HepG2 (cell line): ENCODE data around the gene NODAL. TPM values are rescaled to one million over a fixed set of nuclear protein-coding genes. Genes with fewer than 3 reads are reported as not detected.
A peak's percentile ranks its signal among the peaks of the same experiment; 100 is the strongest.

Experiments used
- ATAC-seq: fragments of 200-7000 bp; cut with Tn5 transposase; 3 replicates; pipeline ENCODE4 v1.9.1; 2020; ENCODE audit warnings: mild to moderate bottlenecking, moderate library complexity
- Bru-seq: library from RNA; stranded (reverse); fragments of 400-500 nt; gene quantifications from one replicate; lab custom pipeline; 2021; lab: Mats Ljungman, UMichigan
- BruChase-seq, 2 experiments: library from RNA; stranded (reverse); fragments of 400-500 nt; gene quantifications; one replicate each; lab custom pipeline; 2021; lab: Mats Ljungman, UMichigan
- BruUV-seq: library from RNA; stranded (reverse); fragments of 400-500 nt; replicated peaks from 2 replicates; lab custom pipeline; 2021; lab: Mats Ljungman, UMichigan
- CTCF ChIA-PET: fragments of 300-600 bp; formaldehyde crosslinking; extraction: SDS; loops from one replicate; lab custom pipeline; 2021; ENCODE audit warnings: low total read pairs, inconsistent platforms, low intra/inter-chr PET ratio; lab: Yijun Ruan, JAX
- POLR2A ChIA-PET: fragments of 350-600 bp; sonication (Branson Sonifier 250); formaldehyde crosslinking; loops from one replicate; lab custom pipeline; 2020; ENCODE audit warnings: antibody characterized with exemption, inconsistent platforms; lab: Yijun Ruan, JAX
- DNase-seq: peaks from one replicate; pipeline ENCODE4 v3.0.0-alpha.2; 2015; ENCODE audit warnings: low spot score
- FAIRE-seq: peaks from 3 replicates; lab custom pipeline; 2011; peaks lifted over from hg19 to GRCh38; lab: Jason Lieb, UNC
- H2AFZ ChIP-seq: one replicate; pipeline ENCODE4 v1.6.1; 2011; ENCODE audit warnings: low read length, inconsistent platforms
- H3K27ac ChIP-seq: fragments of 300-600 bp; 3 replicates; pipeline ENCODE4 v1.8.0; 2011; ENCODE audit warnings: mixed run types, mild to moderate bottlenecking, mixed read lengths, low read length, inconsistent platforms; ENCODE audit not compliant: insufficient read depth; ENCODE audit errors: extremely low read length
- H3K27me3 ChIP-seq, 2 experiments: fragments of 200-600 bp in 1 of 2; 2 replicates in 1 of 2; 3 replicates in 1 of 2; pipeline versions ENCODE4 v1.6.0 to v1.8.0; 2011; ENCODE audit warnings: low read length in 2 of 2, mild to moderate bottlenecking in 2 of 2, moderate library complexity in 2 of 2, inconsistent platforms in 1 of 2; ENCODE audit not compliant: insufficient read depth in 2 of 2, control insufficient read depth in 1 of 2
- H3K36me3 ChIP-seq, 2 experiments: fragments of 200-600 bp in 1 of 2; replicated peaks in 1 of 2; 2 replicates in 1 of 2; 3 replicates in 1 of 2; pipeline versions ENCODE4 v1.5.1 to v1.8.0; 2011; ENCODE audit warnings: low read length in 2 of 2, inconsistent platforms in 1 of 2; ENCODE audit not compliant: insufficient read depth in 2 of 2, control insufficient read depth in 1 of 2
- H3K4me1 ChIP-seq: 2 replicates; pipeline ENCODE4 v1.5.1; 2012; ENCODE audit warnings: low read length, inconsistent platforms; ENCODE audit not compliant: insufficient read depth
- H3K4me2 ChIP-seq: 2 replicates; pipeline ENCODE4 v1.6.0; 2011; ENCODE audit warnings: low read depth, low read length, inconsistent platforms
- H3K4me3 ChIP-seq, 3 experiments: fragments of 200-600 bp in 1 of 3; sonication (generic), shearing (Covaris generic) in 1 of 3; replicated peaks in 1 of 3; 2 replicates each; pipeline ENCODE4 v1.5.1; 2011 to 2016; ENCODE audit warnings: low read length in 3 of 3, inconsistent platforms in 2 of 3, low read depth in 2 of 3, mild to moderate bottlenecking in 2 of 3, control low read depth in 1 of 3, mixed read lengths in 1 of 3; ENCODE audit not compliant: insufficient read depth in 1 of 3
- H3K79me2 ChIP-seq: one replicate; pipeline ENCODE4 v1.6.1; 2011; ENCODE audit warnings: low read length, inconsistent platforms; ENCODE audit not compliant: insufficient read depth
- H3K9ac ChIP-seq: 2 replicates; pipeline ENCODE4 v1.6.0; 2011; ENCODE audit warnings: mild to moderate bottlenecking, low read depth, low read length, inconsistent platforms; ENCODE audit not compliant: insufficient read depth
- H3K9me3 ChIP-seq: 2 replicates; pipeline ENCODE4 v1.5.1; 2012; ENCODE audit warnings: mild to moderate bottlenecking, low read length
- H4K20me1 ChIP-seq: 2 replicates; pipeline ENCODE4 v1.6.0; 2011; ENCODE audit warnings: inconsistent platforms, mild to moderate bottlenecking, low read length, moderate library complexity; ENCODE audit not compliant: insufficient read depth
- CERS6 ChIP-seq: sonication (generic); formaldehyde crosslinking; IDR thresholded peaks from 2 replicates; pipeline ENCODE4 v1.5.0; 2020; ENCODE audit warnings: missing genetic modification reagents
- MTERF4 ChIP-seq: sonication (generic); formaldehyde crosslinking; IDR thresholded peaks from 2 replicates; pipeline ENCODE4 v1.8.0; 2023; ENCODE audit warnings: mild to moderate bottlenecking, missing genetic modification reagents
- ZBTB33 ChIP-seq: sonication (generic); formaldehyde crosslinking; IDR thresholded peaks from 2 replicates; pipeline ENCODE4 v1.4.0; 2020; ENCODE audit warnings: missing genetic modification reagents
- ZNF33B ChIP-seq: sonication (generic); formaldehyde crosslinking; IDR thresholded peaks from 2 replicates; pipeline ENCODE4 v1.5.1; 2020; ENCODE audit warnings: mild to moderate bottlenecking, missing genetic modification reagents
- ZNF687 ChIP-seq: sonication (generic); formaldehyde crosslinking; IDR thresholded peaks from 2 replicates; pipeline ENCODE4 v1.5.1; 2020; ENCODE audit warnings: mild to moderate bottlenecking, missing genetic modification reagents, moderate library complexity
- WGBS: methylation state at CpG from one replicate; pipeline ENCODE4 v1.1.6; 2017; ENCODE audit warnings: low lambda C conversion rate; 5-methylcytosine and 5-hydroxymethylcytosine counted together
- in situ Hi-C: cut with HindIII; loops from 2 replicates; pipeline ENCODE4 v1.10.0; 2017; ENCODE audit warnings: low pct_unique_long_range_greater_than_20kb; ENCODE audit not compliant: extremely low pct_ligation_motif_present
- intact Hi-C: fragments of 100-400 bp; cut with micrococcal nuclease; formaldehyde crosslinking; loops from one replicate; pipeline ENCODE4 v1.10.0; 2022; ENCODE audit not compliant: unreplicated experiment
- long read RNA-seq, 2 experiments: library from RNA in 1 of 2; library from polyadenylated mRNA in 1 of 2; stranded (forward) in 1 of 2; unstranded in 1 of 2; transcript quantifications; one replicate each; pipeline ENCODE4 v2.0.0, GENCODE V29; 2019 to 2022
- polyA minus RNA-seq, 3 experiments: library from RNA; depleted of rRNA, polyadenylated mRNA; stranded (reverse); fragments of >200 nt; gene quantifications; 2 replicates each; pipeline ENCODE4 v1.2.3, GENCODE V29; 2011; ENCODE audit warnings: low replicate concordance in 1 of 3
- polyA plus RNA-seq, 8 experiments: library from polyadenylated mRNA; depleted of rRNA in 3 of 8; stranded (reverse) in 7 of 8; unstranded in 1 of 8; fragments of >200 nt; fragmentation: Illumina TruSeq in 4 of 8; extraction: Trizol in 4 of 8; gene quantifications; 2 replicates each; pipeline versions ENCODE4 v1.2.1 to v1.2.3, GENCODE V29; 2011 to 2016; ENCODE audit warnings: low read depth in 4 of 8, missing spikeins in 1 of 8, mixed read lengths in 1 of 8; ENCODE audit not compliant: insufficient read depth in 1 of 8
- total RNA-seq, 5 experiments: library from RNA; depleted of rRNA; stranded (reverse); fragments of >200 nt; fragmentation: Illumina TruSeq; extraction: Trizol; gene quantifications; 2 replicates each; pipeline ENCODE4 v1.2.3, GENCODE V29; 2016; ENCODE audit warnings: low read depth in 1 of 5

Gene NODAL
- total RNA-seq (2016; rRNA removed; fragmentation: Illumina TruSeq; extraction: Trizol) (0.24 TPM in 1 of 2 replicates, not detected in the other), polyA plus RNA-seq (2011; rRNA removed) (not detected in 2 replicates), polyA minus RNA-seq (2011; rRNA and poly(A)+ RNA removed; ENCODE audit: low replicate concordance) (not detected in 2 replicates), Bru-seq, nascent RNA (not detected), BruChase-seq, experiment 1, labeled RNA remaining after a 6-hour chase (not detected), BruChase-seq, experiment 2, labeled RNA remaining after a 2-hour chase (not detected)
- total RNA-seq (2016; cell fraction: cytosol; rRNA removed; fragmentation: Illumina TruSeq; extraction: Trizol; ENCODE audit: low read depth): not detected in 2 replicates
- not detected in 2 replicates for total RNA-seq (2016; cell fraction: insoluble cytoplasmic fraction; rRNA removed; fragmentation: Illumina TruSeq; extraction: Trizol)
- 0.17 TPM in 1 of 2 replicates, not detected in the other for total RNA-seq (2016; cell fraction: membrane; rRNA removed; fragmentation: Illumina TruSeq; extraction: Trizol)
- not detected in 2 replicates for total RNA-seq (2016; cell fraction: nucleus; rRNA removed; fragmentation: Illumina TruSeq; extraction: Trizol)
- not detected in 2 replicates for polyA plus RNA-seq (2011; cell fraction: cytosol; rRNA removed)
- not detected in 2 replicates for polyA plus RNA-seq (2011; cell fraction: nucleus; rRNA removed)
- polyA plus RNA-seq (2012): not detected in 2 replicates
- polyA plus RNA-seq (2016; cell fraction: cytosol; fragmentation: Illumina TruSeq; extraction: Trizol; ENCODE audit: low read depth): not detected in 2 replicates
- polyA plus RNA-seq (2016; cell fraction: insoluble cytoplasmic fraction; fragmentation: Illumina TruSeq; extraction: Trizol; ENCODE audit: low read depth): not detected in 2 replicates
- not detected in 2 replicates for polyA plus RNA-seq (2016; cell fraction: membrane; fragmentation: Illumina TruSeq; extraction: Trizol; ENCODE audit: low read depth)
- polyA plus RNA-seq (2016; cell fraction: nucleus; fragmentation: Illumina TruSeq; extraction: Trizol; ENCODE audit: insufficient read depth, low read depth): not detected in 2 replicates
- polyA minus RNA-seq (2011; cell fraction: cytosol; rRNA and poly(A)+ RNA removed): not detected in 2 replicates
- not detected in 2 replicates for polyA minus RNA-seq (2011; cell fraction: nucleus; rRNA and poly(A)+ RNA removed)
- long read RNA-seq, experiment 1: 0 reads
- long read RNA-seq, experiment 2: 0 reads

GRCh38 chr10:70441161-70441894, at the start of gene NODAL:
TSS of gene NODAL (minus strand) at chr10:70441681. CDS start at chr10:70441667, 14 bp downstream.
- no TSS peak for BruUV-seq
- in situ Hi-C loops: no loop called here

More at GRCh38 chr10:70441161-70441894, at the start of gene NODAL:
- Histone ChIP-seq H3K27ac (no peak within 1 kb of the TSS), H3K4me3 (no peak within 1 kb of the TSS), H3K9ac (no peak within 1 kb of the TSS), H3K36me3 (no peaks in the 10 kb centered on the region), H3K4me1 (peaks cover 47% of the 10 kb centered on the region), H3K4me2 (peak within 1 kb of the TSS; percentile 21), H2AFZ (no peak within 1 kb of the TSS), H3K79me2 (no peaks in the 10 kb centered on the region), H3K27me3 (no peaks in the 10 kb centered on the region), H3K9me3 (no peaks in the 10 kb centered on the region), H4K20me1 (no peaks in the 10 kb centered on the region)
- TF ChIP-seq ZBTB33 (CRISPR knock-in tag) (0 out of 2 replicates have a peak, but pooled peaks have one; percentile 8), CERS6 (CRISPR knock-in tag) (no peak), MTERF4 (no peak), ZNF33B (0 out of 2 replicates have a peak, but pooled peaks have one; percentile 12), ZNF687 (CRISPR knock-in tag) (0 out of 2 replicates have a peak, but pooled peaks have one; percentile 11)
- no peak for ATAC-seq
- POLR2A ChIA-PET: interaction anchor here (1.3 kb wide), 1 partner anchor 208 kb away, joined by 3 read pairs; no protein-coding TSS in a partner anchor
- FAIRE-seq: no peak
- CTCF ChIA-PET: no interaction called here
- intact Hi-C loops: no loop called here
- WGBS: 97% methylated on average over 51 of the region's 60 CpGs
- no peak for DNase-seq
